Metanephros (tissue), 1 donor: ENCODE data around the gene STEAP4. TPM values are rescaled to one million over a fixed set of nuclear protein-coding genes. Genes with fewer than 3 reads are reported as not detected.

Experiments used
- total RNA-seq: library from RNA; depleted of rRNA; stranded (reverse); fragments of >200 nt; gene quantifications from one replicate; pipeline ENCODE4 v1.2.3, GENCODE V29; 2014

STEAP4 gene
- total RNA-seq = 4.4 TPM

DNA sequence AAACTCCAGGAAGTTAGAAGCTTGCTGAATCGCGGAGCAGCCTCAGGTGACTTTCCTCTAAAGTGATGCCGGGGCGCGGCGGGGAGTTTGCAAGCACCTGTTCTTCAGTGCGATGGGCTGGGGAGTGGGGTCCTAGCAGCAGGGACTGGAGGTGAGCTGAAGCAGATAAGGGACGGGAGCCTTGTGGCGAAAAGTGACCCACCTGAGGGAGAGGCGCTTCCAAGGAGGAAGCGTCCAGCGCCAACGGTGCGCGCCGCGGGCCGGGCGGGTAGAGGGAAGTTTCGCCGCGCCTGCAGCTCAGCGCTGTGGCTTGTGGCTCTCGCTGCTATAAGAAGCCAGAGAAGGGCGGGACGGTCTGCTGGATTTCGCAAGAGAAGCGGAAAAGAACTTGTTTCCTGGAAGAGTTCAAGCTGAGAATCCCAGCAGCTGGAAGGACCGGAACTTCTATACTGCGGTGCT, at the start of gene STEAP4:
Gene STEAP4 (minus strand): TSS at position 305 of the 459 bp plus-strand sequence. CDS start 22,625 bp downstream, outside the sequence.

Other genes starting within 250 kb of the STEAP4 start
- gene SRI, start 86.9 kb downstream of the STEAP4 start, total RNA-seq = 64.1 TPM